SK-N-SH (cell line): ENCODE results near the gene PABPC1L. TPM values are rescaled to one million over a fixed set of nuclear protein-coding genes. Genes with fewer than 3 reads are reported as not detected.

Source experiments
- CTCF ChIA-PET: fragments of 300-600, 350-600 bp; formaldehyde crosslinking; extraction: SDS; loops from one replicate; lab custom pipeline; 2021; lab: Yijun Ruan, JAX
- POLR2A ChIA-PET: fragments of 350-600 bp; sonication (Branson Sonifier 250); formaldehyde crosslinking; extraction: SDS; loops from one replicate; lab custom pipeline; 2020; ENCODE audit warnings: antibody characterized with exemption, inconsistent platforms; lab: Yijun Ruan, JAX
- DNase-seq: peaks from one replicate; pipeline ENCODE4 v3.0.0; 2012
- H2AFZ ChIP-seq: fragments of 200-600 bp; sonication (generic); 2 replicates; pipeline ENCODE4 v1.8.1; 2016; ENCODE audit warnings: antibody characterized with exemption, mild to moderate bottlenecking, low read depth
- H3F3A ChIP-seq: fragments of 200-600 bp; sonication (generic); replicated peaks from 2 replicates; pipeline ENCODE3; 2016; ENCODE audit warnings: antibody characterized with exemption, mild to moderate bottlenecking; ENCODE audit not compliant: insufficient read depth
- H3K27ac ChIP-seq, 2 experiments: fragments of 200-500 bp in 1 of 2; fragments of 200-600 bp in 1 of 2; sonication (Bioruptor generic) in 1 of 2; sonication (generic), shearing (Covaris generic) in 1 of 2; 2 replicates each; pipeline versions ENCODE4 v1.5.1 to v1.6.1; 2014 to 2016; ENCODE audit warnings: low read depth in 2 of 2, inconsistent platforms in 1 of 2, low read length in 1 of 2, mild to moderate bottlenecking in 1 of 2, mixed read lengths in 1 of 2
- H3K27me3 ChIP-seq: fragments of 200-600 bp; sonication (generic), shearing (Covaris generic); 2 replicates; pipeline ENCODE4 v1.6.1; 2016; ENCODE audit warnings: mixed run types; ENCODE audit not compliant: insufficient read depth
- H3K36me3 ChIP-seq, 2 experiments: fragments of 200-500 bp in 1 of 2; fragments of 200-600 bp in 1 of 2; sonication (Bioruptor generic) in 1 of 2; sonication (generic) in 1 of 2; replicated peaks in 1 of 2; 2 replicates each; pipeline versions ENCODE3 to v1.5.1; 2014 to 2016; ENCODE audit warnings: low read length in 1 of 2, mild to moderate bottlenecking in 1 of 2; ENCODE audit not compliant: insufficient read depth in 2 of 2, control insufficient read depth in 1 of 2
- H3K4me1 ChIP-seq, 2 experiments: fragments of 200-500 bp in 1 of 2; fragments of 200-600 bp in 1 of 2; sonication (Bioruptor generic) in 1 of 2; sonication (generic), shearing (Covaris generic) in 1 of 2; 2 replicates each; pipeline versions ENCODE4 v1.5.1 to v1.6.1; 2014 to 2016; ENCODE audit warnings: low read depth in 1 of 2, low read length in 1 of 2, mixed run types in 1 of 2; ENCODE audit not compliant: insufficient read depth in 2 of 2, control insufficient read depth in 1 of 2
- H3K4me2 ChIP-seq: fragments of 200-600 bp; sonication (generic), shearing (Covaris generic); 2 replicates; pipeline ENCODE4 v1.6.1; 2017; ENCODE audit warnings: mixed run types
- H3K4me3 ChIP-seq, 2 experiments: fragments of 200-500 bp in 1 of 2; fragments of 200-600 bp in 1 of 2; sonication (Bioruptor generic) in 1 of 2; sonication (generic), shearing (Covaris generic) in 1 of 2; 2 replicates each; pipeline versions ENCODE4 v1.5.1 to v1.8.1; 2014 to 2016; ENCODE audit warnings: low read depth in 2 of 2, inconsistent platforms in 1 of 2, low read length in 1 of 2, mild to moderate bottlenecking in 1 of 2, mixed read lengths in 1 of 2, moderate library complexity in 1 of 2
- H3K79me2 ChIP-seq: fragments of 200-600 bp; sonication (generic); 2 replicates; pipeline ENCODE4 v1.8.1; 2017; ENCODE audit warnings: mild to moderate bottlenecking; ENCODE audit not compliant: insufficient read depth
- H3K9ac ChIP-seq: fragments of 200-600 bp; sonication (generic); 2 replicates; pipeline ENCODE4 v1.6.1; 2017; ENCODE audit warnings: mixed run types
- H3K9me2 ChIP-seq: fragments of 200-600 bp; sonication (generic); 2 replicates; pipeline ENCODE4 v1.6.1; 2017; ENCODE audit warnings: mixed run types
- H3K9me3 ChIP-seq: fragments of 200-600 bp; sonication (generic); 2 replicates; pipeline ENCODE4 v1.6.1; 2017; ENCODE audit warnings: mixed run types, mild to moderate bottlenecking, moderate library complexity
- H4K20me1 ChIP-seq: fragments of 200-600 bp; sonication (generic); 2 replicates; pipeline ENCODE4 v1.6.1; 2017; ENCODE audit warnings: mild to moderate bottlenecking, mixed run types; ENCODE audit not compliant: insufficient read depth
- CHD2 ChIP-seq: fragments of 150-350 bp; IDR thresholded peaks from 2 replicates; pipeline ENCODE4 v1.6.1; 2018; ENCODE audit warnings: low read length; ENCODE audit not compliant: partially characterized antibody
- ELF1 ChIP-seq: IDR thresholded peaks from 2 replicates; pipeline ENCODE4 v1.4.0; 2012
- EP300 ChIP-seq, 2 experiments: IDR thresholded peaks; 2 replicates each; pipeline versions ENCODE4 v1.4.0 to v1.6.1; 2012; ENCODE audit warnings: borderline replicate concordance in 1 of 2, low read depth in 1 of 2, low read length in 1 of 2
- EZH2phosphoT487 ChIP-seq: fragments of 200-600 bp; sonication (generic); IDR thresholded peaks from 2 replicates; pipeline ENCODE4 v1.6.1; 2017; ENCODE audit warnings: low read depth, mixed run types, mild to moderate bottlenecking, antibody characterized with exemption, moderate library complexity, borderline replicate concordance
- FOSL2 ChIP-seq: IDR thresholded peaks from 2 replicates; pipeline ENCODE4 v1.4.0; 2012; ENCODE audit warnings: low read depth, mild to moderate bottlenecking, moderate library complexity, borderline replicate concordance
- FOXJ3 ChIP-seq: sonication (generic); formaldehyde crosslinking; IDR thresholded peaks from 2 replicates; pipeline ENCODE4 v1.5.1; 2020; ENCODE audit warnings: mild to moderate bottlenecking, missing genetic modification reagents
- FOXM1 ChIP-seq: IDR thresholded peaks from 2 replicates; pipeline ENCODE4 v1.4.0; 2012; ENCODE audit warnings: low read depth, mild to moderate bottlenecking
- GABPA ChIP-seq: IDR thresholded peaks from 2 replicates; pipeline ENCODE4 v1.4.0; 2012; ENCODE audit warnings: low read depth, mild to moderate bottlenecking
- GATA2 ChIP-seq: sonication (generic); formaldehyde crosslinking; IDR thresholded peaks from 2 replicates; pipeline ENCODE4 v1.5.0; 2020; ENCODE audit warnings: mild to moderate bottlenecking, missing genetic modification reagents
- JUND ChIP-seq: IDR thresholded peaks from 2 replicates; pipeline ENCODE4 v1.4.0; 2012
- MEF2A ChIP-seq: IDR thresholded peaks from 2 replicates; pipeline ENCODE4 v1.4.0; 2012; ENCODE audit warnings: low read depth, borderline replicate concordance
- MXI1 ChIP-seq: IDR thresholded peaks from 2 replicates; pipeline ENCODE4 v1.6.1; 2012; ENCODE audit warnings: mild to moderate bottlenecking, low read depth, low read length, improper control_type of control experiment
- NFIC ChIP-seq: IDR thresholded peaks from 2 replicates; pipeline ENCODE4 v1.4.0; 2012; ENCODE audit warnings: borderline replicate concordance
- NRF1 ChIP-seq: IDR thresholded peaks from 2 replicates; pipeline ENCODE4 v1.6.1; 2012; ENCODE audit warnings: low read depth, mild to moderate bottlenecking, low read length
- RAD21 ChIP-seq: IDR thresholded peaks from 2 replicates; pipeline ENCODE4 v1.6.1; 2012; ENCODE audit warnings: mild to moderate bottlenecking, low read length
- RCOR1 ChIP-seq: fragments of 150-350 bp; IDR thresholded peaks from 2 replicates; pipeline ENCODE4 v1.6.1; 2017; ENCODE audit warnings: antibody characterized with exemption, low read length
- RFX5 ChIP-seq: IDR thresholded peaks from 2 replicates; pipeline ENCODE4 v1.6.1; 2012; ENCODE audit warnings: mild to moderate bottlenecking, improper control_type of control experiment, low read length
- TAF1 ChIP-seq: IDR thresholded peaks from 2 replicates; pipeline ENCODE4 v1.6.1; 2012; ENCODE audit warnings: low read depth, mild to moderate bottlenecking, low read length, moderate library complexity, borderline replicate concordance
- TCF12 ChIP-seq: IDR thresholded peaks from 2 replicates; pipeline ENCODE4 v1.4.0; 2012
- TEAD4 ChIP-seq: IDR thresholded peaks from 2 replicates; pipeline ENCODE4 v1.4.0; 2012; ENCODE audit warnings: mild to moderate bottlenecking, borderline replicate concordance; ENCODE audit not compliant: insufficient read depth
- YY1 ChIP-seq: IDR thresholded peaks from 2 replicates; pipeline ENCODE4 v1.4.0; 2012; ENCODE audit warnings: low read depth, mild to moderate bottlenecking
- WGBS: methylation state at CpG from one replicate; pipeline ENCODE4 v1.1.6; 2017; ENCODE audit warnings: low lambda C conversion rate; 5-methylcytosine and 5-hydroxymethylcytosine counted together
- polyA plus RNA-seq, 3 experiments: library from polyadenylated mRNA; depleted of rRNA; stranded (reverse); fragments of >200 nt; gene quantifications; 2 replicates each; pipeline ENCODE4 v1.2.3, GENCODE V29; 2012
- TF ChIP-seq, protein P1 (sequence below): fragments of 150-350 bp; IDR thresholded peaks from 2 replicates; pipeline ENCODE4 v1.6.1; 2017; ENCODE audit warnings: antibody characterized with exemption, low read length, low read depth, borderline replicate concordance
- TF ChIP-seq, protein P2 (sequence below): fragments of 150-350 bp; IDR thresholded peaks from 2 replicates; pipeline ENCODE4 v1.6.1; 2016; ENCODE audit warnings: mild to moderate bottlenecking, low read depth, low read length
- TF ChIP-seq, protein P3 (sequence below): IDR thresholded peaks from 2 replicates; pipeline ENCODE4 v1.4.0; 2012; ENCODE audit warnings: low read depth
- TF ChIP-seq, protein P4 (sequence below): IDR thresholded peaks from 2 replicates; pipeline ENCODE4 v1.4.0; 2012; ENCODE audit warnings: low read depth, borderline replicate concordance
- TF ChIP-seq, protein P5 (sequence below): IDR thresholded peaks from 2 replicates; pipeline ENCODE4; 2012
- TF ChIP-seq, protein P6 (sequence below): fragments of 200-600 bp; sonication (generic); IDR thresholded peaks from 2 replicates; pipeline ENCODE4 v1.6.1; 2017; ENCODE audit warnings: antibody characterized with exemption, mild to moderate bottlenecking, moderate library complexity

Gene PABPC1L
- polyA plus RNA-seq, 1 of the 3 experiments (the other 2 are of a cell fraction): 205 TPM

DNA sequence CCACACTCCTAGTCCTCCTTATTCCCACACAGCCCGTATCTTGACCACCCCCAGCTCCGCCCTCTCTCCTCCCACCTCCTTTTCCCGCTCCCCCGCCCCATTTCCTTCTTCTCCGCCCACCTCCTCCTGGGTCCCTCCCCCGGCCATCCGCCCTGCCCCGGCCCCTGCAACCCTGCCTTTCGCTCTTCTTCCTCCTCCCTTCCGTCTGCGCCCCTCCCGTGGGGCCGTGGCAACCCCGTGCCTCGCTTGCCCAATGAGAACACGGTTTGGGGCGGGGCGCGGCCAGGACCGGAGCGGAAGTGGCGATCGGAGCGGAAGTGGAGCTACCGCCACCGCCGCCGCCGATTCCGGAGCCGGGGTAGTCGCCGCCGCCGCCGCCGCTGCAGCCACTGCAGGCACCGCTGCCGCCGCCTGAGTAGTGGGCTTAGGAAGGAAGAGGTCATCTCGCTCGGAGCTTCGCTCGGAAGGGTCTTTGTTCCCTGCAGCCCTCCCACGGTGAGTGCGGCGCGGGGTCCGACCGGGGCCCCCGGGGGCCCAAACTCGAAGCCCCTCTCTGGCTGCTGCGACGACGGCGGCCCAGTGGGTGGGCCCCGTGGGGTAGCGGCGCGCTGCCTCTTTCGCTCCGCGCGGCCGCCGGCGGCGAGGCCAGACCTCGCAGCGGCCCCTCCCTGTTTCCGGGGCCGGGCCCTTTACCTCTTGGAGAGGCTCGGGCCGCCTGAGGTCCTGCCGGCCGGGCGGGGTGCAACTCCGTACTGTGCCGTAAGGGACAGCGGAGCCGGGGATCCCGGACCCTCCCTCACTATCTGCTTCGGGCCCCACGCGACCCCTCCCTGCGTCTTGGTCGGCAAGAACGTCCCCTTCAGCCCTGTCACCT lies 24.2 kb upstream of the PABPC1L start, which contains the start of gene YWHAB:
YWHAB (plus strand) TSS at position 314 of the 874 bp plus-strand sequence. CDS start 15,829 bp downstream, outside the sequence.
- ChIA-PET POLR2A (interaction anchor here (0.9 to 1.1 kb wide), 5 partner anchors 10 to 478 kb away, joined by 3 to 7 read pairs (median 4); partner anchors contain the start of gene SYS1), CTCF (interaction anchor here (1.3 to 2.0 kb wide), 2 partner anchors 100 to 137 kb away, joined by 5 to 6 read pairs; no protein-coding TSS in a partner anchor)
- Histone ChIP-seq H3K4me3 (peak within 1 kb of the TSS; percentile 90 to 95), H3K4me2 (peak within 1 kb of the TSS; percentile 91), H2AFZ (peak within 1 kb of the TSS; percentile 90), H3K36me3 (peaks cover 23 to 25% of the 10 kb centered on the region in 2 experiments), H3F3A (peaks cover 6% of the 10 kb centered on the region), H3K9me2 (no peaks in the 10 kb centered on the region), H3K9me3 (no peaks in the 10 kb centered on the region), H3K27ac (peak within 1 kb of the TSS; percentile 91 to 95), H3K4me1 (peaks cover 14 to 19% of the 10 kb centered on the region in 2 experiments; a peak in 3 of 4 replicates), H4K20me1 (peaks cover 46% of the 10 kb centered on the region), H3K79me2 (peaks cover 51% of the 10 kb centered on the region), H3K27me3 (no peaks in the 10 kb centered on the region), H3K9ac (peak within 1 kb of the TSS; percentile 96)
- DNase-seq: peak; percentile 98
- WGBS: under 1% methylated on average over 17 of the region's 88 CpGs
- TF ChIP-seq CHD2 (no peak), FOSL2 (no peak), MXI1 (peak; percentile 32; the same call in 1 of the 2 replicates), EP300 (IDR thresholded peaks at IDR 0.05; ENCODE audit: borderline replicate concordance in 1 of 2, low read depth in 1 of 2, low read length in 1 of 2) (peak in 1 of 2 experiments; percentile 20; a peak in 1 of 4 replicates), RCOR1 (0 out of 2 replicates have a peak, but pooled peaks have one; percentile 1), MEF2A (no peak), GATA2 (CRISPR knock-in tag) (no peak), ELF1 (peak; percentile 90), FOXJ3 (CRISPR knock-in tag) (no peak), TAF1 (0 out of 2 replicates have a peak, but pooled peaks have one; percentile 54), FOXM1 (no peak), NRF1 (no peak), TEAD4 (no peak), YY1 (no peak; the same call in 1 of the 2 replicates), NFIC (no peak), GABPA (peak; percentile 83), TCF12 (no peak), RAD21 (no peak), JUND (no peak), RFX5 (no peak), EZH2phosphoT487 (no peak)
- TF ChIP-seq, protein P1, sequence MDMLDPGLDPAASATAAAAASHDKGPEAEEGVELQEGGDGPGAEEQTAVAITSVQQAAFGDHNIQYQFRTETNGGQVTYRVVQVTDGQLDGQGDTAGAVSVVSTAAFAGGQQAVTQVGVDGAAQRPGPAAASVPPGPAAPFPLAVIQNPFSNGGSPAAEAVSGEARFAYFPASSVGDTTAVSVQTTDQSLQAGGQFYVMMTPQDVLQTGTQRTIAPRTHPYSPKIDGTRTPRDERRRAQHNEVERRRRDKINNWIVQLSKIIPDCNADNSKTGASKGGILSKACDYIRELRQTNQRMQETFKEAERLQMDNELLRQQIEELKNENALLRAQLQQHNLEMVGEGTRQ: no peak; the same call in 1 of the 2 replicates
- TF ChIP-seq, protein P2, sequence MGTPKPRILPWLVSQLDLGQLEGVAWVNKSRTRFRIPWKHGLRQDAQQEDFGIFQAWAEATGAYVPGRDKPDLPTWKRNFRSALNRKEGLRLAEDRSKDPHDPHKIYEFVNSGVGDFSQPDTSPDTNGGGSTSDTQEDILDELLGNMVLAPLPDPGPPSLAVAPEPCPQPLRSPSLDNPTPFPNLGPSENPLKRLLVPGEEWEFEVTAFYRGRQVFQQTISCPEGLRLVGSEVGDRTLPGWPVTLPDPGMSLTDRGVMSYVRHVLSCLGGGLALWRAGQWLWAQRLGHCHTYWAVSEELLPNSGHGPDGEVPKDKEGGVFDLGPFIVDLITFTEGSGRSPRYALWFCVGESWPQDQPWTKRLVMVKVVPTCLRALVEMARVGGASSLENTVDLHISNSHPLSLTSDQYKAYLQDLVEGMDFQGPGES: no peak
- TF ChIP-seq, protein P3, sequence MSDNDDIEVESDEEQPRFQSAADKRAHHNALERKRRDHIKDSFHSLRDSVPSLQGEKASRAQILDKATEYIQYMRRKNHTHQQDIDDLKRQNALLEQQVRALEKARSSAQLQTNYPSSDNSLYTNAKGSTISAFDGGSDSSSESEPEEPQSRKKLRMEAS: peak; percentile 4; the same call in 1 of the 2 replicates
- TF ChIP-seq, protein P4, sequence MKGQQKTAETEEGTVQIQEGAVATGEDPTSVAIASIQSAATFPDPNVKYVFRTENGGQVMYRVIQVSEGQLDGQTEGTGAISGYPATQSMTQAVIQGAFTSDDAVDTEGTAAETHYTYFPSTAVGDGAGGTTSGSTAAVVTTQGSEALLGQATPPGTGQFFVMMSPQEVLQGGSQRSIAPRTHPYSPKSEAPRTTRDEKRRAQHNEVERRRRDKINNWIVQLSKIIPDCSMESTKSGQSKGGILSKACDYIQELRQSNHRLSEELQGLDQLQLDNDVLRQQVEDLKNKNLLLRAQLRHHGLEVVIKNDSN: peak; percentile 85; the same call in 1 of the 2 replicates
- TF ChIP-seq, protein P5, sequence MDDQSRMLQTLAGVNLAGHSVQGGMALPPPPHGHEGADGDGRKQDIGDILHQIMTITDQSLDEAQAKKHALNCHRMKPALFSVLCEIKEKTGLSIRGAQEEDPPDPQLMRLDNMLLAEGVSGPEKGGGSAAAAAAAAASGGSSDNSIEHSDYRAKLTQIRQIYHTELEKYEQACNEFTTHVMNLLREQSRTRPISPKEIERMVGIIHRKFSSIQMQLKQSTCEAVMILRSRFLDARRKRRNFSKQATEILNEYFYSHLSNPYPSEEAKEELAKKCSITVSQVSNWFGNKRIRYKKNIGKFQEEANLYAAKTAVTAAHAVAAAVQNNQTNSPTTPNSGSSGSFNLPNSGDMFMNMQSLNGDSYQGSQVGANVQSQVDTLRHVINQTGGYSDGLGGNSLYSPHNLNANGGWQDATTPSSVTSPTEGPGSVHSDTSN: no peak
- TF ChIP-seq, protein P6, sequence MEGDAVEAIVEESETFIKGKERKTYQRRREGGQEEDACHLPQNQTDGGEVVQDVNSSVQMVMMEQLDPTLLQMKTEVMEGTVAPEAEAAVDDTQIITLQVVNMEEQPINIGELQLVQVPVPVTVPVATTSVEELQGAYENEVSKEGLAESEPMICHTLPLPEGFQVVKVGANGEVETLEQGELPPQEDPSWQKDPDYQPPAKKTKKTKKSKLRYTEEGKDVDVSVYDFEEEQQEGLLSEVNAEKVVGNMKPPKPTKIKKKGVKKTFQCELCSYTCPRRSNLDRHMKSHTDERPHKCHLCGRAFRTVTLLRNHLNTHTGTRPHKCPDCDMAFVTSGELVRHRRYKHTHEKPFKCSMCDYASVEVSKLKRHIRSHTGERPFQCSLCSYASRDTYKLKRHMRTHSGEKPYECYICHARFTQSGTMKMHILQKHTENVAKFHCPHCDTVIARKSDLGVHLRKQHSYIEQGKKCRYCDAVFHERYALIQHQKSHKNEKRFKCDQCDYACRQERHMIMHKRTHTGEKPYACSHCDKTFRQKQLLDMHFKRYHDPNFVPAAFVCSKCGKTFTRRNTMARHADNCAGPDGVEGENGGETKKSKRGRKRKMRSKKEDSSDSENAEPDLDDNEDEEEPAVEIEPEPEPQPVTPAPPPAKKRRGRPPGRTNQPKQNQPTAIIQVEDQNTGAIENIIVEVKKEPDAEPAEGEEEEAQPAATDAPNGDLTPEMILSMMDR: peak; percentile 9; the same call in 1 of the 2 replicates
